Chondrocyte (in vitro differentiated cells): ENCODE measurements around the gene PRUNE2. TPM values are rescaled to one million over a fixed set of nuclear protein-coding genes. Genes with fewer than 3 reads are reported as not detected.

ENCODE experiments used
- DNase-seq: peaks from one replicate; pipeline ENCODE4 v3.0.0; 2021; ENCODE audit warnings: mixed read lengths, low spot score
- H3K27ac Mint-ChIP-seq: one replicate; pipeline ENCODE4 v1.8.0; 2021; ENCODE audit warnings: mild to moderate bottlenecking, moderate library complexity, mixed read lengths; ENCODE audit not compliant: unreplicated experiment
- H3K27me3 Mint-ChIP-seq: 2 replicates; pipeline ENCODE4 v1.8.0; 2021; ENCODE audit warnings: low read depth, mixed read lengths
- H3K36me3 Mint-ChIP-seq: 2 replicates; pipeline ENCODE4 v1.8.0; 2021; ENCODE audit warnings: low read depth, mixed read lengths
- H3K4me1 Mint-ChIP-seq: 2 replicates; pipeline ENCODE4 v1.8.0; 2021; ENCODE audit warnings: low read depth, mild to moderate bottlenecking, mixed read lengths
- H3K4me3 Mint-ChIP-seq: one replicate; pipeline ENCODE4 v1.8.0; 2021; ENCODE audit warnings: mild to moderate bottlenecking, moderate library complexity, mixed read lengths; ENCODE audit not compliant: unreplicated experiment
- H3K9me3 Mint-ChIP-seq: 2 replicates; pipeline ENCODE4 v1.8.0; 2021; ENCODE audit warnings: low read depth, mixed read lengths
- total RNA-seq: library from RNA; stranded (reverse); gene quantifications from 3 replicates; pipeline ENCODE4 v1.2.1, GENCODE V29; 2021
- TF ChIP-seq, protein P1 (sequence below): fragments of 200-600 bp; sonication (generic); IDR thresholded peaks from 2 replicates; pipeline ENCODE4 v1.5.0; 2021; ENCODE audit warnings: antibody characterized with exemption, mild to moderate bottlenecking, moderate library complexity

The PRUNE2 gene
- total RNA-seq, 1 donor from 2014 or later: 10.5 TPM

- no peak for DNase-seq
- TF ChIP-seq, protein P1, sequence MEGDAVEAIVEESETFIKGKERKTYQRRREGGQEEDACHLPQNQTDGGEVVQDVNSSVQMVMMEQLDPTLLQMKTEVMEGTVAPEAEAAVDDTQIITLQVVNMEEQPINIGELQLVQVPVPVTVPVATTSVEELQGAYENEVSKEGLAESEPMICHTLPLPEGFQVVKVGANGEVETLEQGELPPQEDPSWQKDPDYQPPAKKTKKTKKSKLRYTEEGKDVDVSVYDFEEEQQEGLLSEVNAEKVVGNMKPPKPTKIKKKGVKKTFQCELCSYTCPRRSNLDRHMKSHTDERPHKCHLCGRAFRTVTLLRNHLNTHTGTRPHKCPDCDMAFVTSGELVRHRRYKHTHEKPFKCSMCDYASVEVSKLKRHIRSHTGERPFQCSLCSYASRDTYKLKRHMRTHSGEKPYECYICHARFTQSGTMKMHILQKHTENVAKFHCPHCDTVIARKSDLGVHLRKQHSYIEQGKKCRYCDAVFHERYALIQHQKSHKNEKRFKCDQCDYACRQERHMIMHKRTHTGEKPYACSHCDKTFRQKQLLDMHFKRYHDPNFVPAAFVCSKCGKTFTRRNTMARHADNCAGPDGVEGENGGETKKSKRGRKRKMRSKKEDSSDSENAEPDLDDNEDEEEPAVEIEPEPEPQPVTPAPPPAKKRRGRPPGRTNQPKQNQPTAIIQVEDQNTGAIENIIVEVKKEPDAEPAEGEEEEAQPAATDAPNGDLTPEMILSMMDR: no peak
- no peaks in the 10 kb centered on the region for H3K36me3 Mint-ChIP-seq
- peaks cover 14% of the 10 kb centered on the region for H3K27me3 Mint-ChIP-seq
- H3K9me3 Mint-ChIP-seq: no peaks in the 10 kb centered on the region
- H3K27ac Mint-ChIP-seq: no peak overlapping the region
- no peaks in the 10 kb centered on the region for H3K4me1 Mint-ChIP-seq
- no peak overlapping the region for H3K4me3 Mint-ChIP-seq
Measured at GRCh38 chr9:76717613-76718012, 188.3 kb downstream of the PRUNE2 start.

DNA sequence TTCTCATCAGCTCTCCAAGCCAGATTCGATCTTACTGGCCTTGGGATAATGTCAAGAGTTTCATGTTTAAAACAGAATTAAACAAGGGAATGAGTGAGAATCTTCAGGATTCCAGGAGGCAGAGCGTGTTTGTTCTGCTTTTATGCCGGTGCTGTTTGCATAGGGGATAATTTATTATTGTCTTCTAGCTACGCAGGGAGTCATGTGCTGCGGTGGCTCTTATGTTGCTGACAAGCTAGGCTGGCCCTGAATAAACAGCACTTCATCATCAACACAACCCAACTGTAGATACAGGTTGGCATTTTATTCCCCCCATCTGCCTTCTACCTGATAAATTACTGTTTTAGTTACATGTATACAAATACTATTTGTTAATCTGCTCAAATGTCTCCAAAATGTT lies 188.7 kb downstream of the PRUNE2 start:
- no peaks in the 10 kb centered on the region for H3K4me1 Mint-ChIP-seq
- TF ChIP-seq, protein P1: no peak
- H3K4me3 Mint-ChIP-seq: no peak overlapping the region
- DNase-seq: no peak
- H3K9me3 Mint-ChIP-seq: no peaks in the 10 kb centered on the region
- H3K27ac Mint-ChIP-seq: no peak overlapping the region
- H3K36me3 Mint-ChIP-seq: no peaks in the 10 kb centered on the region
- H3K27me3 Mint-ChIP-seq: peaks cover 14% of the 10 kb centered on the region

DNA sequence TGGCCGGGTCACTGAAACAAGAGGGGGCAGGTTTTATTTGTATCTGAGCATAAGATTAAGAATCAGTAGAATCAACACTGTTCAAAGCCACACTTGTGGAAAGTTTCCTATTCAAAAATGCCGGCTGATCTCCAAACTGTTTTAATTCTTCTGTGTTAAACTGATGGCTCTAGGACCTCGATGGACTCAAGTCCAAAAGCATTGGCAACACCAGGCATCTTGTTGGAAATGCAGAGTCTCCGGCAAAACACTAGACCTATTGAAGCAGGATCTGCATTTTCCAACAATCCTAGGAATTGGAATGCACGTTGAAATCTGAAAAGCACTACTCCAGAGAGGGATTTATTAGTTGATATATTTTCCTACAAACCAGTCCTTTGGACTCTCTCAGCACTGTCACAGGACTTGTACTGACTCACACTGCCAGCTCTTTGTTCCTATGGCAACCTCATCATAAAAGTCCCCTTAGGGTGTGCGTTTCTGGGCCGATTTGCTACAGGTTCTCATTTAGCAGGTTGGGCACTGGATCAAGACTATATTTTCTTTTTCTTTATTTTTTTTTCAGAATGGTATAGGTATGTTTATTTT lies 189.7 kb downstream of the PRUNE2 start:
- H3K9me3 Mint-ChIP-seq: no peaks in the 10 kb centered on the region
- no peak overlapping the region for H3K27ac Mint-ChIP-seq
- TF ChIP-seq, protein P1: no peak
- H3K4me1 Mint-ChIP-seq: no peaks in the 10 kb centered on the region
- DNase-seq: no peak
- no peaks in the 10 kb centered on the region for H3K36me3 Mint-ChIP-seq
- H3K4me3 Mint-ChIP-seq: no peak overlapping the region
- H3K27me3 Mint-ChIP-seq: peaks cover 16% of the 10 kb centered on the region

GRCh38 chr9:76713381-76713780 lies 192.5 kb downstream of the PRUNE2 start:
- Mint-ChIP-seq H3K27me3 (peaks cover 27% of the 10 kb centered on the region), H3K27ac (no peak overlapping the region), H3K4me3 (no peak overlapping the region), H3K9me3 (no peaks in the 10 kb centered on the region), H3K4me1 (no peaks in the 10 kb centered on the region), H3K36me3 (peaks cover 2% of the 10 kb centered on the region)
- TF ChIP-seq, protein P1: no peak
- DNase-seq: no peak

- DNase-seq: no peak
- Mint-ChIP-seq H3K9me3 (no peaks in the 10 kb centered on the region), H3K4me3 (no peak overlapping the region), H3K27ac (no peak overlapping the region), H3K27me3 (peaks cover 54% of the 10 kb centered on the region), H3K4me1 (no peaks in the 10 kb centered on the region), H3K36me3 (peaks cover 2% of the 10 kb centered on the region)
- TF ChIP-seq, protein P1: no peak
Measured at GRCh38 chr9:76709020-76709419, 196.9 kb downstream of the PRUNE2 start.
